HG03571 (cell line): ENCODE measurements around the gene CNPY3.
"Not testable (repeated sequence)": the region's sequence is repeated elsewhere in the genome, so short reads cannot be mapped to it uniquely, and the experiment has no call there.

Experiments
- ATAC-seq: cut with Tn5 transposase; IDR thresholded peaks from one replicate; pipeline ENCODE4 v1.9.1; 2021; ENCODE audit not compliant: unreplicated experiment

The CNPY3 gene

GRCh38 chr6:42914546-42914945 is 14.7 kb upstream of the CNPY3 start:
- ATAC-seq: no peak

DNA sequence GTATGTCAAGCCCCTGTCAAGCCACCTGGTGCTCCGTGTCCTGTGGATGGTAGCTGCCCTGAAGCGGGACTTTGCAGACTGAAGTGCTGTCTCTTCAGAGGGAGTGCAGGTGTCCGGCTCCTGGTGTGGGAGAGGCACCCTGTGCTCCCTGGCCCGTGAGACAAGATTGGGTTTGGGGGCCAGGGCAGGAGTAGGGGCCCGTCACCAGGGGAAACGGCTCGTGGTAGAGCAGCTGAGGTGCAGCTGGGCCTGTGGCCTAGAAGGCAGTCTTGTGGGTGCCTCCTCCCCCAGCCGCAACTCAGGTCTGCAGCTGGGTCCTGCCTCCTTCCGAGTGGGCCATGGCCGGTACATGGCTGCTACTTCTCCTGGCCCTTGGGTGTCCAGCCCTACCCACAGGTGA is 13.5 kb upstream of the CNPY3 start, which contains the start of gene PTCRA:
Gene PTCRA, plus strand, starts transcription at position 322 of the 400 bp plus-strand sequence. Its CDS starts 17 bp downstream, at position 339.
- ATAC-seq: no peak

DNA sequence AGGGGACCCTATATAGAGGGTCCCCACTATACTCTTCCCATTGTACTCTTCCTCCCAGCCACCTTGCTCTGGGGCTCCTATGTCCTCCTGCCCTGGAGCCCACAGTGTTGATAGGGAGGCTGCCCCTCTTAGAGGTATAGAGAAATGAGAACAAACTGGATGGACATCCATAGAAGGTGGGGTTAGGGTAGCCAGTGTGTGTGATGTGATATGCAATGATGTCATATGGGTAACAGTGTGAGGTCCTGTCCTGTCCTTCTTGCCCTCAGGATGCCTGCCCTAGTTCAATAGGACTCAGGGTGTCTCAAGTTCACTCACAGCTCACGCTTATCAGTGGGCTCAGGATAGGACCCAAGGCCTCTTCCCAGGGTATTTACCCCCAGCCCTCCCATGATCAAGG is 13.0 kb upstream of the CNPY3 start:
- no peak for ATAC-seq

DNA sequence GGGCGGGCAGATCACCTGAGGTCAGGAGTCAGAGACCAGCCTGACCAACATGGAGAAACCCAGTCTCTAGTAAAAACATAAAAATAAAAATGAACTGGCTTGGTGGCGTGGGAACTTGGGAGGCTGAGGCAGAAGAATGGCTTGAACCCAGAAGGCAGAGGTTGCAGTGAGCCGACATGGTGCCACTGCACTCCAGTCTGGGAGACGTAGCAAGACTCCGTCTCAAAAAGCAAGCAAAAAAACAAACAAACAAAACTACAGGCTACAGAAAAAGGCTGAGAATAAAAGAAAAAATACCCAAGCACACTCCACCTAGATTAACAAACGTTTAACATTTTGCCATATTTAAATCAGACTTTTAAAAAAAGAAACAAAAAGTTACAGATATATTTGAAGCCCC is 7.5 kb upstream of the CNPY3 start:
- no peak for ATAC-seq

DNA sequence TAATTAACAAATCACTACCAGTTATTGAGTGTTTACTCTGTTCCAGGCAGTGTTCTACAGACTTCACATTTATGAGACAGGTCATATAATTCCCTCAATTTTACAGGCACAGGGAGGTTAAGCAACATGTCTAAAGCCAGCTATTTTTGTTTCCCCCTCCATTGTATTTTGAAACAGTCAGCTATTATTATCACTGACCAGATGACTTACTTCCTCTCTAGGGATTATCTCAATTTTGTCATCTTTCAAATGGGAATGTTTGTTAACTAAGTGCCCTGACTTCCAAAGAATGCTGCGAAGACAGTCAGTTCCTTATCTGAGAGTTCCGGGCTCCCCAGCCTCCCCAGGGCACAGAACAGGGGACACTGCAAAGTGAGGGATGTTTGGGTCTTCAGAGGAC is 5.6 kb upstream of the CNPY3 start:
- ATAC-seq: no peak

DNA sequence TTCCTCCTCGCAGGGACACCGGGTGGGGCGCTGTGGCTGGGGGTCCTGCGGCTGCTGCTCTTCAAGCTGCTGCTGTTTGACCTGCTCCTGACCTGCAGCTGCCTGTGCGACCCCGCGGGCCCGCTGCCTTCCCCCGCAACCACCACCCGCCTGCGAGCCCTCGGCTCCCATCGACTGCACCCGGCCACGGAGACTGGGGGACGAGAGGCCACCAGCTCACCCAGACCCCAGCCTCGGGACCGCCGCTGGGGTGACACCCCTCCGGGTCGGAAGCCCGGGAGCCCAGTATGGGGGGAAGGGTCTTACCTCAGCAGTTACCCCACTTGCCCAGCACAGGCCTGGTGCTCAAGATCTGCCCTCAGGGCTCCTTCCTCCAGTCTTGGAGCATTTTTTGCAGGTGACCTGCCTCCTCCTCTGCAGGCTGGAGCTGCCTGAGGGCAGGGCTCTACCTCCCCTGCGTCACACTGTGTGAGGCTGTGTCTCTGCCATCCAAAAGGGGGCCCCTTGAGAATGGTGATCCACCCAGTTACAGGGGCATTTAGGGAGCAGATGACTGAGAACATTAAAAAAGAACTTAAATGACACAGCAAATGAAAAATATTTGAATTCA is 3.9 kb upstream of the CNPY3 start:
- ATAC-seq: no peak

GRCh38 chr6:42929821-42930360 is 611 bp downstream of the CNPY3 start:
- peak; percentile 67 for ATAC-seq

DNA sequence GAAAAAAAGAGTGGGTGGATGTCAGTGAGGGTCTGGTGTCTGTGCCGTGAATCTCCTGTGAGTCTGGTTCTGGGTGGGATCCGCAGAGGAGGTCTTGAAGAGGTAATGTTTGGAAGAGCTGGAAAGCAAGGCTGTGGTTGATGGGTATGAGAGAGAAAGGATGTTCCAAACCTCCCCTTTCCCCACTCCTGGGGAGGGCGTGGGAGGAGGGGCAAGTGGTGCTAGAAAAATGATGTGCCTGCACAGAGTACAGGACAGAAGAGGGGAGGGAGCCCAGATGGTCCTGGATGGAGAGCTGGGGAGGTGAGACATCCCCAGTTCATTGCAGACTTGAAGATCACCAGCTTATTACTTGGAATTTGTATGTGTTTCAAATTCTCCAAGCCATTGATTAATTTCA is 3.1 kb downstream of the CNPY3 start:
- no peak for ATAC-seq

- no peak for ATAC-seq
These were observed 3.9 kb downstream of the CNPY3 start for GRCh38 chr6:42933205-42933604.

DNA sequence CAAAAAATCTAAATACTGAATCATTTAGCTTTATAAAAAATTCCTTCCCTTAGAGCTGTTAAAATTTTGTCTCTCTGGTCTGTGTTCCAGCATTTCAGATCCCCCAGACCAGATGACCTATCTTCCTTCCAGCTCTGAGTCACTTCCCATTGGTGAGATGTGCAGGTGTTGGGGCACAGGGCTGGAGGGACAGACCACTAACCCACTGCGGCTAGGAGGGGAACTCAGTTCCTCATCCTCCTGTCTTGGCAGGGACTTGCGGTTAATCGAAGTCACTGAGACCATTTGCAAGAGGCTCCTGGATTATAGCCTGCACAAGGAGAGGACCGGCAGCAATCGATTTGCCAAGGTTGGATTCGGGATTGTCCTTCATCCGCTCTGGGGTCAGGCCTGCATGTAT is 6.0 kb downstream of the CNPY3 start:
- ATAC-seq: no peak

GRCh38 chr6:42936398-42936797 is 7.1 kb downstream of the CNPY3 start:
- ATAC-seq: no peak

GRCh38 chr6:42937548-42938427 is 8.5 kb downstream of the CNPY3 start:
- ATAC-seq: no peak

DNA sequence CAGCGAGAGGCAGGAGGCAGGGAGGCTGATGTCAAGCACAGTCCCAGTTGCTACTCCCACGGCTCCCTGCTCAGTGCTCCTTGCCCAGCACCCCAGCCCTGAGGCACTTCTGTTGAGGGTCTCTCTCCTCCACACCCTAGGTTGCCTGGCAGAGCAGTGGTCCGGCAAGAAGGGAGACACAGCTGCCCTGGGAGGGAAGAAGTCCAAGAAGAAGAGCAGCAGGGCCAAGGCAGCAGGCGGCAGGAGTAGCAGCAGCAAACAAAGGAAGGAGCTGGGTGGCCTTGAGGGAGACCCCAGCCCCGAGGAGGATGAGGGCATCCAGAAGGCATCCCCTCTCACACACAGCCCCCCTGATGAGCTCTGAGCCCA is 9.1 kb downstream of the CNPY3 start:
- no peak for ATAC-seq

DNA sequence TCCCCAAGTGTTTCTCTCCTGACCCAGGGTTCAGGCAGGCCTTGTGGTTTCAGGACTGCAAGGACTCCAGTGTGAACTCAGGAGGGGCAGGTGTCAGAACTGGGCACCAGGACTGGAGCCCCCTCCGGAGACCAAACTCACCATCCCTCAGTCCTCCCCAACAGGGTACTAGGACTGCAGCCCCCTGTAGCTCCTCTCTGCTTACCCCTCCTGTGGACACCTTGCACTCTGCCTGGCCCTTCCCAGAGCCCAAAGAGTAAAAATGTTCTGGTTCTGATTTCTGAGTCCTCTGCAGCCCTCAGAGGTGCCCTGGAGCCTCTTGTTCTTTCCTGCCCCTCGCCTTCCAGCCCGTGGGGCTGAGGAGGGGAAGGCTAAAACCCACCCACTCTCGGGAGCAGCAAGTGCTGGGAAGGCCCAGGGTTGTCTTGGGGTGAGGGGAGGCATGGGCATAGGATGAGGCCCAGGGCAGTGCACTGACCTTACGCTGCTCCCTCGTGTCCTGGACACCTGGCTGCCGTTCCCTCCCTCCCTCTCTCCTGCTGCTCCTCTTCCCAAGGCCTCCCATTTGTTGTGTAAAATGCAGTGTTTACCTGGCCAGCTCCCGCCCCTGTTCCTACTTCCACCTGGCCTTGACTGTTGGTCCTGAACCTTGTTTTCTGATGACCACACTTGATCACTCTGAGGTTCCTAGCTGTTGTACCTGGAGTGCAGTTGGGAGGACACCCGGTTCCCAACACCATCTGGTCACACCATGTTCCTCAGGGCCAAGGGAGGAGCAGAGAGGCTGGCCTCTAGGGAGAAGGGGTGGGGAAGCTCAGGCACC is 9.9 kb downstream of the CNPY3 start:
- no peak for ATAC-seq

DNA sequence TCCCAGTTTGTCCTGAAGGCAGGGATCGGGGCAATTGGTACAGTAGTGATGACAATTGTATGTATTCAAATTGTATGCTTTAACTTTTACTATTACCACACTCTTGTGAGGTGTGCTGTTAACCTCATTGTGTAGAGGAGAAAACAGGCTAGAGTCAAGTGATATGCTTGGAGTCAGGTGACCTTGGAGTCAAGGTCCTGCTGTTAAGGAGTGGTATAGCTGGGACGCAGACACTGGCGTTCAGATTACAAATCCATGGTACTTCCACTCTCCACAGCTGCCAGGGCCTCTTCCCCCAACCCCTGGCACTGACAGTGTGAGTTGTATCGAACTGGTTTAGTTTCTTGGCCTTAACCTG is 10.5 kb downstream of the CNPY3 start:
- ATAC-seq: no peak

GRCh38 chr6:42940493-42941045 is 11.3 kb downstream of the CNPY3 start:
- ATAC-seq: no peak

GRCh38 chr6:42941356-42941755 is 12.1 kb downstream of the CNPY3 start:
- not testable (repeated sequence) for ATAC-seq

- no peak for ATAC-seq
These were observed 13.2 kb downstream of the CNPY3 start for GRCh38 chr6:42942444-42942843.

DNA sequence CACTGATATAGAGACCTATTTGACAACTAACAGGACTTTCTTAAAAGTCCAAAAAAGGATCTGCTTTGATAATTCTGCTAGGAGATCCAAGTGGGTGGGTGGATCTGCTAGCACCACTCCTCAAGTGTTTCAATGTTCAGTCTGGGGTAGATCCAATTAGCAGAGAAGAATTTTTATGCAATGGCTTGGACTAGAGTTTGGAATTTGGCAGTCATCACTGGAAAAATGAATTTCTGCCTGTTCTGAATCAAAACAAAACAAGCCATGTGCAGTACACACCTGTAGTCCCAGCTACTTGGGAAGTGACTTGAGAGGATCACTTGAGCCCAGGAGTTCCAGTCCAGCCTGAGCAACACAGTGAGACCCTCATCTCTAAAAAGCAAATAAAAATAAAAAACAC is 18.7 kb downstream of the CNPY3 start:
- ATAC-seq: no peak

DNA sequence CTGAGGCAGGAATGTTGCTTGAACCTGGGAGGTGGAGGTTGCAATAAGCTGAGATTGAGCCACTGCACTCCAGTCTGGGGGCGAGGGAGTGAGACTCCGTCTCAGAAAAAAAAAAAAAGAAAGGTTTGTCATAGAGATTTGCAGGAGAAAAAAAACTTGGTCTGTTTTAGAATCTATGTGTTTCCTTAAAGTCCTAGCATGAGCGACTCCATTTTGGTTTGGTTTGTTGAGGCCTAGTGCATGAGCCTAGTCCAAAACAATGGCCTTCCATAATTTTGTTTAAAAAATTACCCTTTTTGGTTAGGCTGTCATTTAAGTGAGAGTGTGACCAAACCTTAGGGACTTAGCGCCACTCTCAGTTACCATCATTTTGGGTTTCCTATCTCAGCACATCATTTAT is 23.1 kb downstream of the CNPY3 start:
- no peak for ATAC-seq

DNA sequence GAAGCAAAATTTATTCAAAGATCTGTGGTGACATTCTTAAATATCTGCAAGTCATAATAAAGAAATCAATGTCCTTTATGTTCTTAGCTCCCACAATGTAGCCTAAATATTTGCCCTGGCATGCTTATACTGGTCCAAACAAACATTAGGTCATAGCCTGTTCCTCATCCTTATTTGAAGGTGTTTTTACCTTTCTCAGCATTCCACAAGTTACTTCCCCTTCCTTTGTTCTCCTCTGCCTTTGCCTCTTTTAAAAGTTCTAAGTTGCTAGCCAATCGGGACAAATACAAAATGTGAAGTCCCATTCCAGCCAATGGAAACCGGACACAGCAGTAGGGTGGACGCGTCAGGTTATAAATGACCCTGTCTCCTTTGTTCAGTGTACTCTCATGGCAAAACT is 25.1 kb downstream of the CNPY3 start:
- ATAC-seq: not testable (repeated sequence)
